GM19240 (cell line): Measurements from ENCODE around the gene PPP2R5B.

Experiments used
- DNase-seq: peaks from one replicate; pipeline ENCODE4 v3.0.0; 2011; ENCODE audit warnings: low spot score; ENCODE audit not compliant: insufficient read length

The PPP2R5B gene

GRCh38 chr11:64923944-64924909 is at the start of gene PPP2R5B:
PPP2R5B (plus strand) TSS chr11:64924689; CDS start chr11:64925735, 1,046 bp downstream.
- peak; percentile 84 for DNase-seq

DNA sequence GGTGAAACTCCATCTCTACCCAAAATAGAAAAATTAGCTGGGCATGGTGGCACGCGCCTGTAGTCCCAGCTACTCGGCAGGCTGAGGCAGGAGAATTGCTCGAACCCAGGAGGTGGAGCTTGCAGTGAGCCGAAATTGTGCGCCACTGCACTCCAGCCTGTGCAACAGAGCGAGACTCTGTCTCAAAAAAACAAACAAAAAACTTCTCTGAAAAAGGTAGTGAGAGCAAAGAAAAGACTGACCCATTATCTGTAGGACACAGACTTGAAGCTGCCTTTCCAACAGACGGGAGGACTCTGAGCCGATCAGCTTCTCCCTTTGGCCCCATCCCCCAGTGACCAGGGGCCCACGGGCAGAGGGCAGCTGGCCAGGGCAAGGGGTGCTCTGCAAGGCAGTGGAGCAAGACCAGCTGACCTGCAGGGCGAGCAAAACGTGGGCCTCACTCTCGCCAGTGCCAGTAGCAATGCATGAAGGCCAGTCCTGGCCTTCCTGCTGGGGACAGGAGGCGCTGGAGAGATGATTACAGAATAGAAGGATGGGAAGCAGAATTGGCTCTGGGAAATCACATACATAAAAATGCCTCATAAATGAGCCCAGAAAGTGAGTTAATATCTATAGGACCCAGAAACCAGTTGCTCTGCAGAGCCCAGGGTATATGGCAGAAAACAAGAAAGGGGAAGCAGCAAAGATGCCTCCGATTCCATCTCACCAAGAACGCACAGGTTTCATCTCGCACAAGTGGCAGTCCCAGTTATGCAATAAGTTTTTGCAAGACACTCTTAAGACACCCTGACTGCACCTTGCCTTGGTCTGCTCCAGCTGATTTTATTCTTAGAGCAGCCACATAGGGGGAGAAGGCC is 48.9 kb upstream of the PPP2R5B start:
- DNase-seq: no peak

DNA sequence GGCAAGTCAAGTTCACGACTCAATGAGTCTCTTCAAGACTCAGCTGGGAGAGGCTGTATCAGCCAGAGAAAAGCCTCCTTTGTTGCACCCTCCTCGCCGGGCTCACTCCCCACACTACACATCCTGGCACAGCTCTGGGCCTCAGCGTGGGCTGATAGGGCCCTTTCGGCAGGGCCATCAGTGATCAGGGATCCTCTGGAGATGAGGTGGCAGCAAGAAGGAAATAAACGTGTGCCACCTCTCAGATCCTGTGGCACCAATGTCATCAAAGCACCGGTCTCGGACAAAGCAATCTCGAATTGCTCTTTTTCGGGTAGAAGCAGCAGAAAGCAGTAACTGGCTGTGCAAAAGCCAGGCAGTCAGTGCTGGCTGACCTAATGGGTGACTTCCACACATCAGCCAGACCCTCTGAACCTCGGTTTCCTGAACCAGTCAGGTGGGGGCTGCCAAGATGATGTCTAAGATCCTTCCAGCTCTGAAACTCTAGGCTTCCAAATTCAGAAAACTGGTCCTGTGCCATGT is 48.2 kb upstream of the PPP2R5B start:
- no peak for DNase-seq

DNA sequence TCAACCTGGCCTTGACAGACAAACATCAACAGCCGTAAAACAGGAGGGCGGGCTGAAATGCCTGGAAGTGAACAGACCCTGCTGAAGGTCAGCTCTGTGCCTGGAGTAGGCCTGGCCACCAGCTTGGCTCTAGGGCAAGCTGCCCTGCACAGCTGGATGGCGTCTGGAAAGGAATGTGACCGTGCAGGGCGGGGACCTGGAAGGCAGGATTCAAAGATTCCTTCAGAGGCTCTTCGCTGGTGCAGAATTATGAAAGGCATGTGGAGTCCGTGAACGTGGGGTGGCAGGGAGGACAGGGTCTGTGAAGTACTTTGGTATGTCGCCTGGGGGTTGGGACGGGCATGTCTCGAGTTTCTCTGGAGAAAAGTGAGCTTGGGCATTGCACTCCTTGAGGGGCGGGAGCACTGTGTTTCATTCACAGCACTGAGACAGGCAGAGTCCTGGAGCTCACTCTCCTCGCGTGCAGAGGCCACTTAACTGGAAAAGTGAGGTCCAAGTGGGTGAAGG is 47.6 kb upstream of the PPP2R5B start:
- DNase-seq: no peak

DNA sequence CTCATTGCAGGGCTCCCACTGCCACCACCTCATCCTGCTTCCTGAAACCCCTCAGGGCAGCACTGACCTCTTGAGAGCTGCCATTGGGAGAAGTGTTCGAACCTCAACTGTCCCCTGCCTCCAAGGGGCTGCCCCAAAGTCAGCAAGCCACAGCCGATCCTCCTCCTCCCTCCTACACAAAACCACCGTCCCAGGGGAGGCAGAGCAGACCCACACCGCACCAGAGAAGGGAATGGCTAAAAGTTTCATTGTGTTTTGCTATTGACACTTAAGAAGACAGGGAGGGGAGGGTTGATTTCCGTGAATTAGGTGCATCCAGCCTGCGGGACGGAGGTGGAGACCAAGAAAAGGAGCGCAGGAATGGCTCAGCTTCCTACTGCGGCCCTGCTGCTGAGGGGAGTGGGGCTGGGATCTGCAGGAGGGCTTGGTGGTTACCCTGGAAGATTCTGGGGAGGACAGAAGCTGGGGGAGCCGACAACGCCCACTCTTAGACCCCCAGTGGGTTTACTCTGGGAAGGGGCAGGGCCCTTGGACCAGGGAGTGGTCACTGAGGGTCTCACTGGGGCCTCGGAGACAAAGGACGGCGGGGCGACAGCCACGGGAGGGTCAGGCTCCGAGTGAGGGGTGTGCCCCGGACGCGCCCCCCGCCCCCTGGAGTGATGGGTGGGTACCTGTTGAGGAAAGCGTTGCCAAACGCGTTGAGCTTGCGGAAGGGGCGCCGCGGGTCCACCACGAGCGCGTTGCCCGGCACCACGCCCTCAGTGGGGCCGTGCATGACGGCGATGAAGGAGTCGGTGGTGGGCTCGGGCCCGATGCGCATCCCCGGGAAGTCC is 46.9 kb upstream of the PPP2R5B start:
- no peak for DNase-seq

DNA sequence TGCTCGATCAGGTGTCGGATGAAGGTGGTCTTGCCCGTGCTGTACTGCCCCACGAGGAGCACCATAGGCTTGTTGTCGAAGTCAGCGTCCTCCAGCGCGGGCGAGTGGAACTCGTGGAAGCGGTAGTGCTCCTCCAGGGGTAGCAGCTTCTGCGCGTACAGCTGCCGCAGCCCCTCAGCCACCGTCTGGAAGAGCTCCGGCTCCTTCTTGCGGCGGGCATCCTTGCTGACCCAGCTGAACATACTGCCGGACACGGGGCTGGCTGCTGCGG is 46.3 kb upstream of the PPP2R5B start:
- DNase-seq: no peak

GRCh38 chr11:64878494-64879243 is 45.8 kb upstream of the PPP2R5B start, which contains the start of gene EHD1:
EHD1 (minus strand) TSS chr11:64878621; CDS start chr11:64878464, 157 bp downstream.
- DNase-seq: peak; percentile 92

- no peak for DNase-seq
Observed at GRCh38 chr11:64879244-64879900, 45.1 kb upstream of the PPP2R5B start.

GRCh38 chr11:64880240-64881001 is 44.1 kb upstream of the PPP2R5B start:
- no peak for DNase-seq

- no peak for DNase-seq
Observed at GRCh38 chr11:64881476-64881875, 43.0 kb upstream of the PPP2R5B start.

GRCh38 chr11:64882243-64882642 is 42.2 kb upstream of the PPP2R5B start:
- no peak for DNase-seq

GRCh38 chr11:64883575-64883974 is 40.9 kb upstream of the PPP2R5B start:
- DNase-seq: no peak

- DNase-seq: no peak
Observed at GRCh38 chr11:64884019-64884418, 40.5 kb upstream of the PPP2R5B start.

DNA sequence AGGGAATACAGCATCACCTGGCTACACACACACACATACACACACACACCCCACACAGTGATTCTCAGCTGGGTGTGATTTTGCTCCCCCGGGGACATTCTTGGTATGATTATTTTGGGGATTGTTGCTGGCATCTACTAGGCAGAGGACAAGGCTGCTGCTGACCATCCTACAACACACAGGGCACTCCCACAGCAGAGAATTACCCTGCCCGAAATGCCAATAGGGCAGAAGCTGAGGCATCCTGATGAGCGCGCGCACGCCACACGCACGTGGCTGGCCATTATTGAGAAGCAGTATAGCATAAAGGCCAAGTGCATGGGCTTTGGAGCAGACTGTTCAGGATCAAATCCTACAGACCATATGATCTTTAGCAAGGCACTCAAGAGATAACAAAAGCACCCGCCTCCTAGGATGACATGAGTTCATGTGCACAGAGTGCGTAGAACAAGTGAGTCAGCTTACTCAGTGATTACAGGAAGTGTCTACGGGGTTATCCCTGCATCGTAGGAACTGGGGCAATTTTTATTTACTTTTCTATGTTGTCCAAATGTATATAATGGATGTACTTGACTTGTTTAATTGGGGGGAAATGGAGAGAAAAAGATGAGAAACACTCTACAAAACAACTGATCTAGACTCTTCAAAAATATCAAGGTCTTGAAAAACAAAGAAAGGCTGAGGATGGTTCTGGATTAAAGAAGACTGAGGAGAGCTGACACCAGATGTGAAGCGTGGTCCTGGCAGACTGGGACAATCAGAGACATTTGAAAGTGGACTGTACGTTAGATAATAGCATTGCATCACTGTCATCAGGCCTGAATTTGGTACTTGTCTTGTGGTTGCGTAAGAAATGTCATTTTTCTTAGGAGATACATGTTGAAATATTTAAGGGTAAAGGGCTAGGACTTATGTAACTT is 38.9 kb upstream of the PPP2R5B start:
- no peak for DNase-seq

GRCh38 chr11:64887234-64887756 is 37.2 kb upstream of the PPP2R5B start:
- DNase-seq: no peak

- peak; percentile 77 for DNase-seq
Observed at GRCh38 chr11:64887757-64888405, 36.6 kb upstream of the PPP2R5B start.

- DNase-seq: no peak
Observed at GRCh38 chr11:64888406-64888728, 36.1 kb upstream of the PPP2R5B start.
